DOHH2 (cell line): ENCODE data around the gene HMCN2.

Experiments used
- H3F3A ChIP-seq: fragments of 200-600 bp; sonication (generic), shearing (Covaris generic); 2 replicates; pipeline ENCODE4 v1.6.0; 2016; ENCODE audit warnings: antibody characterized with exemption, mild to moderate bottlenecking; ENCODE audit not compliant: control insufficient read depth, insufficient read depth
- H3K27ac ChIP-seq: fragments of 200-600 bp; sonication (generic); 2 replicates; pipeline ENCODE4 v1.5.1; 2014; ENCODE audit warnings: low read depth, mild to moderate bottlenecking, low read length, moderate library complexity
- H3K27me3 ChIP-seq: fragments of 200-600 bp; sonication (generic); 2 replicates; pipeline ENCODE4 v1.6.1; 2014; ENCODE audit warnings: mild to moderate bottlenecking, low read length, mixed read lengths; ENCODE audit not compliant: control insufficient read depth
- H3K36me3 ChIP-seq: fragments of 200-600 bp; sonication (generic); 2 replicates; pipeline ENCODE4 v1.6.1; 2014; ENCODE audit warnings: mild to moderate bottlenecking, low read length, moderate library complexity, mixed read lengths; ENCODE audit not compliant: control insufficient read depth
- H3K4me1 ChIP-seq: fragments of 200-600 bp; sonication (generic); 2 replicates; pipeline ENCODE4 v1.6.1; 2014; ENCODE audit warnings: mild to moderate bottlenecking, low read length, mixed read lengths; ENCODE audit not compliant: control insufficient read depth
- H3K4me2 ChIP-seq: fragments of 200-600 bp; sonication (generic); 2 replicates; pipeline ENCODE4 v1.6.0; 2014; ENCODE audit warnings: mild to moderate bottlenecking, low read length, moderate library complexity
- H3K4me3 ChIP-seq: fragments of 200-600 bp; sonication (generic); 2 replicates; pipeline ENCODE4 v1.5.1; 2014; ENCODE audit warnings: mild to moderate bottlenecking, low read length, mixed read lengths
- H3K79me2 ChIP-seq: fragments of 200-600 bp; sonication (generic); 2 replicates; pipeline ENCODE4 v1.6.1; 2014; ENCODE audit warnings: mild to moderate bottlenecking, low read length, mixed read lengths; ENCODE audit not compliant: control insufficient read depth
- H3K9me2 ChIP-seq: fragments of 200-600 bp; sonication (generic); replicated peaks from 2 replicates; pipeline ENCODE4 v1.6.1; 2014; ENCODE audit warnings: mild to moderate bottlenecking, low read length, mixed read lengths; ENCODE audit not compliant: control insufficient read depth
- H3K9me3 ChIP-seq: fragments of 200-600 bp; sonication (generic); 2 replicates; pipeline ENCODE4 v1.6.1; 2014; ENCODE audit warnings: antibody characterized with exemption, low read length, mixed read lengths; ENCODE audit not compliant: control insufficient read depth, insufficient read depth
- H4K20me1 ChIP-seq: fragments of 200-600 bp; sonication (generic); 2 replicates; pipeline ENCODE4 v1.6.0; 2014; ENCODE audit warnings: low read depth, mild to moderate bottlenecking, antibody characterized with exemption, low read length, moderate library complexity; ENCODE audit not compliant: control insufficient read depth, insufficient read depth
- CTCF ChIP-seq: fragments of 200-600 bp; sonication (generic); IDR thresholded peaks from one replicate; pipeline ENCODE4 v1.5.1; 2014; ENCODE audit warnings: antibody characterized with exemption, mild to moderate bottlenecking, low read depth, low read length; ENCODE audit not compliant: poor library complexity, severe bottlenecking
- EZH2phosphoT487 ChIP-seq: fragments of 200-600 bp; sonication (generic); IDR thresholded peaks from 2 replicates; pipeline ENCODE4 v1.6.1; 2017; ENCODE audit warnings: borderline replicate concordance, mild to moderate bottlenecking, antibody characterized with exemption, low read length, moderate library complexity, mixed read lengths

The HMCN2 gene

GRCh38 chr9:130452835-130453234, 187.3 kb downstream of the HMCN2 start:
- peaks cover 10% of the 10 kb centered on the region for H3K4me1 ChIP-seq
- no peaks in the 10 kb centered on the region for H4K20me1 ChIP-seq
- H3K27ac ChIP-seq, result no peak overlapping the region

GRCh38 chr9:130453487-130453886, 187.9 kb downstream of the HMCN2 start:
- Histone ChIP-seq H3F3A (no peaks in the 10 kb centered on the region), H4K20me1 (no peaks in the 10 kb centered on the region), H3K4me2 (no peak overlapping the region), H3K36me3 (no peaks in the 10 kb centered on the region), H3K4me3 (no peak overlapping the region), H3K9me3 (no peaks in the 10 kb centered on the region), H3K79me2 (no peaks in the 10 kb centered on the region), H3K27ac (no peak overlapping the region), H3K4me1 (peaks cover 5% of the 10 kb centered on the region), H3K9me2 (no peaks in the 10 kb centered on the region), H3K27me3 (no peaks in the 10 kb centered on the region)
- no peak for TF ChIP-seq EZH2phosphoT487
- no peak for TF ChIP-seq CTCF

More at GRCh38 chr9:130452835-130453234, 187.3 kb downstream of the HMCN2 start:
- no peaks in the 10 kb centered on the region for H3K9me2 ChIP-seq
- no peak for TF ChIP-seq CTCF
- no peak for TF ChIP-seq EZH2phosphoT487
- no peak overlapping the region for H3K4me3 ChIP-seq
- H3K27me3 ChIP-seq, result no peaks in the 10 kb centered on the region
- H3K36me3 ChIP-seq, result no peaks in the 10 kb centered on the region
- H3K79me2 ChIP-seq, result no peaks in the 10 kb centered on the region
- no peak overlapping the region for H3K4me2 ChIP-seq
- no peaks in the 10 kb centered on the region for H3K9me3 ChIP-seq
- H3F3A ChIP-seq, result no peaks in the 10 kb centered on the region

GRCh38 chr9:130454096-130454811, 188.7 kb downstream of the HMCN2 start:
- Histone ChIP-seq H3K27ac (no peak overlapping the region), H3K4me1 (peaks cover 5% of the 10 kb centered on the region)
- TF ChIP-seq CTCF (no peak), EZH2phosphoT487 (no peak)

More at GRCh38 chr9:130454096-130454811, 188.7 kb downstream of the HMCN2 start:
- H3F3A ChIP-seq, result no peaks in the 10 kb centered on the region
- no peaks in the 10 kb centered on the region for H4K20me1 ChIP-seq
- H3K9me3 ChIP-seq, result no peaks in the 10 kb centered on the region
- H3K9me2 ChIP-seq, result no peaks in the 10 kb centered on the region
- H3K36me3 ChIP-seq, result no peaks in the 10 kb centered on the region
- H3K79me2 ChIP-seq, result no peaks in the 10 kb centered on the region
- H3K4me3 ChIP-seq, result no peak overlapping the region
- no peak overlapping the region for H3K4me2 ChIP-seq
- H3K27me3 ChIP-seq, result no peaks in the 10 kb centered on the region
